ENCODE data around the gene TRABD2B. TPM values are rescaled to one million over a fixed set of nuclear protein-coding genes. Genes with fewer than 3 reads are reported as not detected.
A peak's percentile ranks its signal among the peaks of the same experiment; 100 is the strongest.

The TRABD2B gene
- total and polyA plus RNA-seq, 2 donors (not counting 1 experiment from before 2014, with no cell fraction given): under 0.01 TPM; not detected in 1

- Histone ChIP-seq H4K20me1 (ENCODE audit: control insufficient read depth, extremely low read depth, insufficient read depth, low read length) (no peaks in the 10 kb centered on the region), H3K4me3 (replicated peaks in 1 of 4; ENCODE audit: control extremely low read depth in 1 of 4, insufficient read depth in 1 of 4, low read depth in 3 of 4, low read length in 4 of 4) (no peak overlapping the region), H3K36me3 (ENCODE audit: control insufficient read depth, insufficient read depth, low read length) (no peaks in the 10 kb centered on the region), H3K27me3 (ENCODE audit: control insufficient read depth, insufficient read depth, low read length) (no peaks in the 10 kb centered on the region), H3K79me2 (ENCODE audit: control insufficient read depth, insufficient read depth, low read length) (no peaks in the 10 kb centered on the region), H3K4me1 (ENCODE audit: control insufficient read depth, extremely low read depth, insufficient read depth, low read length) (no peaks in the 10 kb centered on the region), H2AFZ (ENCODE audit: low read length) (no peak overlapping the region), H3K4me2 (ENCODE audit: extremely low read depth, insufficient read depth, low read length) (no peak overlapping the region), H3K9me3 (ENCODE audit: control insufficient read depth, insufficient read depth, low read depth, low read length) (no peaks in the 10 kb centered on the region), H3K9ac (ENCODE audit: insufficient read depth, low read length) (no peak overlapping the region), H3K27ac (ENCODE audit: insufficient read depth, low read length) (no peak overlapping the region)
- peak in 1 of 2 donors; percentile 3 for DNase-seq (ENCODE audit: low read depth in 2 of 2)
- no peak for TF ChIP-seq CTCF (conservative IDR thresholded peaks at IDR 0.05 in 1 of 2, IDR thresholded peaks at IDR 0.05 in 1 of 2; ENCODE audit: low read depth in 1 of 2, low read length in 2 of 2)
- no peak for TF ChIP-seq EZH2 (IDR thresholded peaks at IDR 0.05; ENCODE audit: low read length, missing control alignments)
Measured at GRCh38 chr1:47818682-47819573, 178.3 kb downstream of the TRABD2B start.

- Histone ChIP-seq H3K27ac (ENCODE audit: insufficient read depth, low read length) (no peak overlapping the region), H3K36me3 (ENCODE audit: control insufficient read depth, insufficient read depth, low read length) (no peaks in the 10 kb centered on the region), H3K9ac (ENCODE audit: insufficient read depth, low read length) (no peak overlapping the region), H3K79me2 (ENCODE audit: control insufficient read depth, insufficient read depth, low read length) (no peaks in the 10 kb centered on the region), H3K27me3 (ENCODE audit: control insufficient read depth, insufficient read depth, low read length) (no peaks in the 10 kb centered on the region), H3K4me1 (ENCODE audit: control insufficient read depth, extremely low read depth, insufficient read depth, low read length) (no peaks in the 10 kb centered on the region), H4K20me1 (ENCODE audit: control insufficient read depth, extremely low read depth, insufficient read depth, low read length) (no peaks in the 10 kb centered on the region), H3K9me3 (ENCODE audit: control insufficient read depth, insufficient read depth, low read depth, low read length) (no peaks in the 10 kb centered on the region), H3K4me2 (ENCODE audit: extremely low read depth, insufficient read depth, low read length) (no peak overlapping the region), H3K4me3 (replicated peaks in 1 of 4; ENCODE audit: control extremely low read depth in 1 of 4, insufficient read depth in 1 of 4, low read depth in 3 of 4, low read length in 4 of 4) (no peak overlapping the region), H2AFZ (ENCODE audit: low read length) (no peak overlapping the region)
- DNase-seq (ENCODE audit: low read depth in 2 of 2): no peak
- no peak for TF ChIP-seq EZH2 (IDR thresholded peaks at IDR 0.05; ENCODE audit: low read length, missing control alignments)
- no peak for TF ChIP-seq CTCF (conservative IDR thresholded peaks at IDR 0.05 in 1 of 2, IDR thresholded peaks at IDR 0.05 in 1 of 2; ENCODE audit: low read depth in 1 of 2, low read length in 2 of 2)
Measured at GRCh38 chr1:47817861-47818260, 179.3 kb downstream of the TRABD2B start.

- H3K4me2 ChIP-seq (ENCODE audit: extremely low read depth, insufficient read depth, low read length): no peak overlapping the region
- no peak overlapping the region for H2AFZ ChIP-seq (ENCODE audit: low read length)
- no peak overlapping the region for H3K4me3 ChIP-seq (replicated peaks in 1 of 4; ENCODE audit: control extremely low read depth in 1 of 4, insufficient read depth in 1 of 4, low read depth in 3 of 4, low read length in 4 of 4)
- no peaks in the 10 kb centered on the region for H3K36me3 ChIP-seq (ENCODE audit: control insufficient read depth, insufficient read depth, low read length)
- H3K9me3 ChIP-seq (ENCODE audit: control insufficient read depth, insufficient read depth, low read depth, low read length): no peaks in the 10 kb centered on the region
- no peak overlapping the region for H3K9ac ChIP-seq (ENCODE audit: insufficient read depth, low read length)
- no peak for TF ChIP-seq CTCF (conservative IDR thresholded peaks at IDR 0.05 in 1 of 2, IDR thresholded peaks at IDR 0.05 in 1 of 2; ENCODE audit: low read depth in 1 of 2, low read length in 2 of 2)
- H3K27ac ChIP-seq (ENCODE audit: insufficient read depth, low read length): no peak overlapping the region
- DNase-seq (ENCODE audit: low read depth in 2 of 2): no peak
- no peaks in the 10 kb centered on the region for H3K4me1 ChIP-seq (ENCODE audit: control insufficient read depth, extremely low read depth, insufficient read depth, low read length)
- H4K20me1 ChIP-seq (ENCODE audit: control insufficient read depth, extremely low read depth, insufficient read depth, low read length): no peaks in the 10 kb centered on the region
- no peaks in the 10 kb centered on the region for H3K79me2 ChIP-seq (ENCODE audit: control insufficient read depth, insufficient read depth, low read length)
- H3K27me3 ChIP-seq (ENCODE audit: control insufficient read depth, insufficient read depth, low read length): no peaks in the 10 kb centered on the region
Measured at GRCh38 chr1:47816325-47817071, 180.7 kb downstream of the TRABD2B start.
